CD4-positive, alpha-beta T cell treated with Interferon alpha-2 for 1 hour (primary cell): ENCODE data around the gene RHNO1.

Experiments
- DNase-seq, 2 donors: peaks; one replicate each; pipeline ENCODE4 v3.0.0-alpha.2; 2020 to 2022

Gene RHNO1

GRCh38 chr12:2912216-2912575 lies 35.2 kb downstream of the RHNO1 start:
- no peak for DNase-seq

DNA sequence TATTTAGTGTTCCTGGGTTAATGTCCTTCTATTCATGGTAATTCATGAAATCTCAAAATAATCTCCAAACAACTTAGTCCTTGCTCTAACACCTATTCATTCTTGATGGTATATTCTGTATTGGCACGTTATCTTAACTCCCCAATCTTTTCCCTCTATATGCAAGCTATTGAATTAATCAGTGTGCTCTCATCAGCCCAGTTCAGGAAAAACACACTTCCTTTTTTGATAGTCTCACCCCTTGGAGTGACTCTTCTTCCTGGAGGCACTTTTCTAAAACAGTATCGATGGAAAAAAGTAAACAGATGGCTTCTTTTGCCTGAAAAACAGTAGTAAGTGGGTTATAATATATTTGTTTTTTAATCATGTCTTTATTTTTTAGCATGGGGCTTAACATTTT lies 42.2 kb downstream of the RHNO1 start:
- no peak for DNase-seq

DNA sequence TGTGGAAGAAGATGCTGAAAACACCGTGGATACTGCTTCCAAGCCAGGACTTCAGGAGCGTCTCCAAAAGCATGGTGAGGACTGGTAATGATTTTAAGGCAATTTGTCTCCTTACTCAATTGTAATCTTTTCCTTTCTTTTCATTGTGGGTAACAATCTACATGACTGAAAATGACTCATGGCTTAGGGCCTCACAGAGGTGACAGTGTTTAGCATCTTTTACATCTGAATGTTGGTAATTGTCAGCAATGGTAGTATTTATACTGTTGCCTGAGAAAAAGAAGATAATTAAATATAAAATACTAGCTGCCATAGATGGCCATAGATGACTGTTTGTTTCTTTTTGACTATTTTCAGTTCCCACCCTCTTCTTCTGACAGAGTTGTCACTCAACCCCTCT lies 45.3 kb downstream of the RHNO1 start:
- DNase-seq = no peak

DNA sequence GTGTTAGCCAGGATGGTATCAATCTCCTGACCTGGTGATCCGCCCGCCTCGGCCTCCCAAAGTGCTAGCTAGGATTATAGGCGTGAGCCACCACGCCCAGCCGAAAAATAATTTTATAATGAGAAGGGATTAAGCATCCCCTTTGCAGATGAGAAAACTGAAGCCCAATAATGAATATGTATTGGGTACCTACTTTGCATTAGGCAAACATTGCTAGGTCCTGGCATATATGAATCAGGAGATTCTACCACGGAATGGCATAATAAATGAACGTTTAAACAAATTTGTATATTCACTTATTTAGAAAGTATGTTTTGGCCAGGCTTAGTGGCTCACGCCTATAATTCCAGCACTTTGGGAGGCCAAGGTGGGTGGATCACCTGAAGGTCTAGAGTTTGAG lies 46.0 kb downstream of the RHNO1 start:
- no peak for DNase-seq

DNA sequence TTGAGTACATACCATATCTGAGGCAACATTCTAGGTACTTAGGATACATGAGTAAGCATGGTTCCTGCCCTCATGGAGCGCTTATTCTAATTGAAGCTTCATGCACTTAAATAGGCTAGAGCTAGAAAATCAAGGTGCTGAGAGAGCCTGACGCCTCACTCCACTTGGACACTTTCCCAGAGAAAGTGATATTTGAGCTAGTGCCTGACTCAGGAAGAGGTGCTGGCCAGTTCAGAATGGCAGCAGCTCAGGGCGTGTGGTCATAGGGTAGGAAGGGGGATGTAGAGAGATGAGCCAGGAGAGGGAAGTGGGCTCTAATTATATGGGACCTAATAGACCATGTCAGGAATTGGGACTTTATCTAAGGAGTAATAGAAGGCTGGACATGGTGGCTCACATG lies 47.0 kb downstream of the RHNO1 start:
- no peak for DNase-seq

GRCh38 chr12:2925322-2925995 lies 48.4 kb downstream of the RHNO1 start:
- no peak for DNase-seq

DNA sequence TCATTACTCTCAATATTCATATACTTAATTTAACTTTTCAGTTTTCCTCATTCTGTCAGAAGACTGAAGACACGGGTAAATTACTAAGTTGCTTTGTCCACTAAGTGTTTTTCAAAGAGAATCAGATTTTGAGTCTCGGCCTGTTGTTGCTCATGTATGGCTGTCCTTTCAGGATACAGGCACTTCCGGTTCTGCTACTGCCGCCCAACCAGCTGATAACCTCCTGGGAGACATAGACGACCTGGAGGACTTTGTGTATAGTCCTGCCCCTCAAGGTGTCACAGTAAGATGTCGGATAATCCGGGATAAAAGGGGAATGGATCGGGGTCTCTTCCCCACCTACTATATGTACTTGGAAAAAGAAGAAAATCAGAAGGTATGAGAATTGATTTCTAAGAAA lies 53.8 kb downstream of the RHNO1 start:
- no peak for DNase-seq

- DNase-seq = no peak
Observed at GRCh38 chr12:2933586-2933985, 56.6 kb downstream of the RHNO1 start.

DNA sequence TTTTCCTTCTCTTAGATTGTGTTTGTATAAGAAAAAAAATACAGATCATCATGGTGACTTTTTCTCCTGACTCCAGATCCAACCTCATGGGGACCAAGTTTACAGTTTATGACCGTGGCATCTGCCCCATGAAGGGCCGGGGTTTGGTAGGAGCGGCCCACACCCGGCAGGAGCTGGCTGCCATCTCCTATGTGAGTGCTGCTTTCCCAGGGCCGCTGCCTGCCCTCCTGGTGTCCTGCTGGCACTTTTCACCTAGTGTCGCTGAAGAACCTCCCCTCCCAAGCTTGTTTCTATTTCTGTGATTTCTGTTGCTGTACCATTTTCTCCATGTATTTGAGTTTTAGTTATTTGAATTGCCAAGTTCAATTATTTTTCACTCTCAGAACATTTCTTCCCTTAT lies 57.3 kb downstream of the RHNO1 start:
- DNase-seq = no peak

DNA sequence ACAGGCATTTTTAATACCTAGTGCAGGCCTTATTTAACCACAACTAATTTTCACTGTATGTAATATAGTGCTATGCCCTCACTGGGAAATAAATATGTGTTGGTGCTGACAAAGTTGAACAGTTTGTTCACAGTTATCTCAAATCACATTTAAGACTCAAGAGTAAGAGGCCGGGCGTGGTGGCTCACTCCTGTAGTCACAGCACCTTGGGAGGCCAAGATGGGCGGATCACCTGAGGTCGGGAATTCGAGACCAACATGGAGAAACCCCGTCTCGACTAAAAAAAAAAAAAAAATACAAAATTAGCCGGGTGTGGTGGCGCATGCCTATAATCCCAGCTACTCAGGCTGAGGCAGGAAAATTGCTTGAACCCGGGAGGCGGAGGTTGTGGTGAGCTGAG lies 59.3 kb downstream of the RHNO1 start:
- DNase-seq = no peak

- no peak for DNase-seq
Observed at GRCh38 chr12:2937500-2937899, 60.5 kb downstream of the RHNO1 start.
